Tibial nerve (tissue), 4 donors: ENCODE results near the gene PEF1.

Source experiments
- EP300 ChIP-seq, 2 donors: sonication (generic); formaldehyde crosslinking; IDR thresholded peaks; one replicate each; pipeline ENCODE4 v1.6.1; 2017; ENCODE audit warnings: antibody characterized with exemption in 2 of 2, mild to moderate bottlenecking in 1 of 2
- POLR2A ChIP-seq, 2 donors: fragments of 450-650 bp; IDR thresholded peaks; one replicate each; pipeline ENCODE4 v1.6.1; 2017; ENCODE audit warnings: antibody characterized with exemption in 2 of 2, mild to moderate bottlenecking in 2 of 2, moderate library complexity in 2 of 2
- TF ChIP-seq, protein P1 (sequence below), 5 experiments: fragments of 200-600 bp in 3 of 5; fragments of 450-650 bp in 2 of 5; sonication (generic) in 3 of 5; IDR thresholded peaks; one replicate each; pipeline ENCODE4 v1.5.1; 2016 to 2019; ENCODE audit warnings: antibody characterized with exemption in 5 of 5, mild to moderate bottlenecking in 3 of 5, moderate library complexity in 2 of 5

DNA sequence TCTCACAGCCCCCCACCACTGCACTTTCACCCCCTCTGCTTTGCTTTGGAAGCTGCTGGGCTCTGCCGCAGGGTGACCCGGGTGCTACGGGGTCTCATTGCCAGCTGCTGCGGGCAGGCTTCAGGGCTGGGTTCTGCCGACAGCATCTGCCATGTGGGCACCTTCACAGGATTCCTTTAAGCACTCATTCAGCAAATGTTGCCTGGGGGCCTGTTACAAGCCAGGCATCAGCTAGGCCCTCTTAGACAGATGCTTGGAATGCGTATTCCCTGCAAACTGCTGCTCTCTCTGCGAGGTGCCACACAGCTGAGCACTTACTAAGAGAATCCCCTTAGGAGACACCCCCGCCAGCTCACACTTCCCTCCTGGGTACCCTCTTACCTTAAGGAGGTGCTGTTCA lies 29.9 kb upstream of the PEF1 start:
- TF ChIP-seq, protein P1, sequence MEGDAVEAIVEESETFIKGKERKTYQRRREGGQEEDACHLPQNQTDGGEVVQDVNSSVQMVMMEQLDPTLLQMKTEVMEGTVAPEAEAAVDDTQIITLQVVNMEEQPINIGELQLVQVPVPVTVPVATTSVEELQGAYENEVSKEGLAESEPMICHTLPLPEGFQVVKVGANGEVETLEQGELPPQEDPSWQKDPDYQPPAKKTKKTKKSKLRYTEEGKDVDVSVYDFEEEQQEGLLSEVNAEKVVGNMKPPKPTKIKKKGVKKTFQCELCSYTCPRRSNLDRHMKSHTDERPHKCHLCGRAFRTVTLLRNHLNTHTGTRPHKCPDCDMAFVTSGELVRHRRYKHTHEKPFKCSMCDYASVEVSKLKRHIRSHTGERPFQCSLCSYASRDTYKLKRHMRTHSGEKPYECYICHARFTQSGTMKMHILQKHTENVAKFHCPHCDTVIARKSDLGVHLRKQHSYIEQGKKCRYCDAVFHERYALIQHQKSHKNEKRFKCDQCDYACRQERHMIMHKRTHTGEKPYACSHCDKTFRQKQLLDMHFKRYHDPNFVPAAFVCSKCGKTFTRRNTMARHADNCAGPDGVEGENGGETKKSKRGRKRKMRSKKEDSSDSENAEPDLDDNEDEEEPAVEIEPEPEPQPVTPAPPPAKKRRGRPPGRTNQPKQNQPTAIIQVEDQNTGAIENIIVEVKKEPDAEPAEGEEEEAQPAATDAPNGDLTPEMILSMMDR (IDR thresholded peaks at IDR 0.05), result no peak
- TF ChIP-seq POLR2A (IDR thresholded peaks at IDR 0.05) (no peak), EP300 (IDR thresholded peaks at IDR 0.05) (no peak)
